GM13977 (cell line): ENCODE results near the gene TTC39C.

Experiments used
- DNase-seq: peaks from one replicate; pipeline ENCODE4 v3.0.0; 2012; ENCODE audit warnings: low spot score
- CTCF ChIP-seq: IDR thresholded peaks from 2 replicates; pipeline ENCODE4 v1.5.1; 2012; ENCODE audit warnings: mild to moderate bottlenecking, control low read depth; ENCODE audit not compliant: insufficient read depth; ENCODE audit errors: extremely low read depth, missing control alignments
- in situ Hi-C: fragments of 300-500 bp; cut with MboI; formaldehyde crosslinking; loops from one replicate; pipeline ENCODE4 v1.12.0; 2022; ENCODE audit warnings: low sequenced_read_pairs, low pct_unique_long_range_greater_than_20kb, mixed read lengths, inconsistent platforms; ENCODE audit not compliant: unreplicated experiment

The TTC39C gene

GRCh38 chr18:24014062-24014985, at the start of gene TTC39C:
Gene TTC39C, plus strand, starts transcription at chr18:24014754. Its CDS starts 118 bp downstream, at chr18:24014872.
- in situ Hi-C loops = no loop called here
- no peak for TF ChIP-seq CTCF
- peak; percentile 90 for DNase-seq

- DNase-seq = no peak
- in situ Hi-C loops = no loop called here
- TF ChIP-seq CTCF = no peak
Measured at GRCh38 chr18:23966909-23967308, 47.6 kb upstream of the TTC39C start.

- no peak for TF ChIP-seq CTCF
- no peak for DNase-seq
- in situ Hi-C loops = no loop called here
Measured at GRCh38 chr18:23967321-23968089, 47.0 kb upstream of the TTC39C start.

GRCh38 chr18:23968638-23969604, 45.6 kb upstream of the TTC39C start:
- no peak for DNase-seq
- no peak for TF ChIP-seq CTCF
- in situ Hi-C loops = no loop called here

- no peak for DNase-seq
- no peak for TF ChIP-seq CTCF
- in situ Hi-C loops = no loop called here
Measured at GRCh38 chr18:23969664-23970063, 44.9 kb upstream of the TTC39C start.
